D721Med (cell line): Measurements from ENCODE around the gene NFIA.

Experiments
- DNase-seq: peaks from one replicate; pipeline ENCODE4 v3.0.0; 2011; ENCODE audit warnings: low spot score; ENCODE audit not compliant: insufficient read length
- FAIRE-seq: peaks from 2 replicates; lab custom pipeline; 2011; peaks lifted over from hg19 to GRCh38; lab: Jason Lieb, UNC
- TF ChIP-seq, protein P1 (sequence below): IDR thresholded peaks from 2 replicates; pipeline ENCODE4 v1.5.1; 2012; ENCODE audit warnings: mild to moderate bottlenecking, control low read depth; ENCODE audit not compliant: insufficient read depth; ENCODE audit errors: missing control alignments

The NFIA gene

DNA sequence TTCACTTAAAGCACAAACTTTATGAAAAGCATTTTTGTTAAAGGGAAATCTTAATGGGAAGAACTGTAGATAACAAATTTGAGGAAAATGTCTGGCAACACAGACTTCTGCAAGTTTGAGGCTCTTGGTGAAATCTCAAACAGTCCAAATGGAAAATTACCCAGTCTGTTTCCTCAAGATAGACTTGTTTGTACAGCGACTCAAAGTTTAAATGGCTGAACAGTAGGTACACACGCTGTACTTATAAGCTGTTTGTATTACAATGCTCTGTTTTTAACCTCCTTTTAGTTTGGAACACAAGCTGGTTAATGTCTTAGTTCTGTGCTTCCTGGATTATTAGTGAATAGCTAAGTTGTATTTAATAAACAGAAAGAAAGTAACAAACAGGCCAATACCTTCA lies 217.1 kb downstream of the NFIA start:
- TF ChIP-seq, protein P1, sequence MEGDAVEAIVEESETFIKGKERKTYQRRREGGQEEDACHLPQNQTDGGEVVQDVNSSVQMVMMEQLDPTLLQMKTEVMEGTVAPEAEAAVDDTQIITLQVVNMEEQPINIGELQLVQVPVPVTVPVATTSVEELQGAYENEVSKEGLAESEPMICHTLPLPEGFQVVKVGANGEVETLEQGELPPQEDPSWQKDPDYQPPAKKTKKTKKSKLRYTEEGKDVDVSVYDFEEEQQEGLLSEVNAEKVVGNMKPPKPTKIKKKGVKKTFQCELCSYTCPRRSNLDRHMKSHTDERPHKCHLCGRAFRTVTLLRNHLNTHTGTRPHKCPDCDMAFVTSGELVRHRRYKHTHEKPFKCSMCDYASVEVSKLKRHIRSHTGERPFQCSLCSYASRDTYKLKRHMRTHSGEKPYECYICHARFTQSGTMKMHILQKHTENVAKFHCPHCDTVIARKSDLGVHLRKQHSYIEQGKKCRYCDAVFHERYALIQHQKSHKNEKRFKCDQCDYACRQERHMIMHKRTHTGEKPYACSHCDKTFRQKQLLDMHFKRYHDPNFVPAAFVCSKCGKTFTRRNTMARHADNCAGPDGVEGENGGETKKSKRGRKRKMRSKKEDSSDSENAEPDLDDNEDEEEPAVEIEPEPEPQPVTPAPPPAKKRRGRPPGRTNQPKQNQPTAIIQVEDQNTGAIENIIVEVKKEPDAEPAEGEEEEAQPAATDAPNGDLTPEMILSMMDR, result no peak
- no peak for FAIRE-seq
- no peak for DNase-seq

- no peak for FAIRE-seq
- DNase-seq, result no peak
- TF ChIP-seq, protein P1, result no peak
These were observed 218.5 kb downstream of the NFIA start for GRCh38 chr1:61300899-61301298.

DNA sequence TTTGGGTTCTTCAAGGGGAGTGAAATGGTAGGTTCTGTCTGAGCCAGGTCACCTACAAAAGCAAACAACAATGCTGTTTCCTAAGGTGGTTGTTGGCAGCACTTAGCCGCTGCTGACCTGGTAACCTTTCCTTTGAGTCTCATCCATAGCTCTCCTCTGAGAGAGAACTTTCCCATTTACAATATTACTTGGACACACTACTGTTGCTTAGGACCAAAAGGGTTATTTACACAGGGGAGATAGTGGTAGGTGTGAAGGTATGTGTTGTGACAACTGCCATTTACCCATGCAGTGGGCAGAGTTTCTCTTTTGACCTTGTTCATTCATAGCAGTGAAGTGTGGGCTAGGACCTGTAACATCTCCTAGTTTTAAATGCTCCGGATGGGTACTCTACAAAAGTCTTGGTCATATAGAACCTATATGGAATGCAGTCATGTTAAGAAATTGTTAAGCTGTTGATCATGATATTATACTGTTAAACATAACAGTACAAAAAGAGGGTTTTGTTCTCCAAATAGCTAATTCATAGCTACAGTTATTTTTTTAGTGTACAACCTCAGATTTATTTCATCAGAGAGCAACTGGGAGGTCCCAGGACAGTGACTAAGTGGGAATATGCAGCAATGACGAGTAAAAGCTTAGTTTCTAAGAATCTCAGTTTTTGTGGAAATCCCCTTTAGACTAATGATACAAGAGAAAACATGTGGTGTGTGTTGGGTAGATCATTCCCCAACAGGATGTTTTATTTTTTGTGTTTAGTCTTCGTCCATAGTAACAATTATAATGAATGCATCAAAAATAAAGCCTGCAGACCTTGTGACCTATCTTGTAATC lies 219.7 kb downstream of the NFIA start:
- DNase-seq (no peak), FAIRE-seq (no peak)
- TF ChIP-seq, protein P1, result no peak

GRCh38 chr1:61307422-61308142 lies 225.2 kb downstream of the NFIA start:
- DNase-seq (no peak), FAIRE-seq (no peak)
- TF ChIP-seq, protein P1, result no peak

GRCh38 chr1:61310057-61310456 lies 227.7 kb downstream of the NFIA start:
- DNase-seq (no peak), FAIRE-seq (no peak)
- TF ChIP-seq, protein P1, result no peak

GRCh38 chr1:61310538-61310937 lies 228.2 kb downstream of the NFIA start:
- FAIRE-seq (no peak), DNase-seq (no peak)
- TF ChIP-seq, protein P1, result no peak

DNA sequence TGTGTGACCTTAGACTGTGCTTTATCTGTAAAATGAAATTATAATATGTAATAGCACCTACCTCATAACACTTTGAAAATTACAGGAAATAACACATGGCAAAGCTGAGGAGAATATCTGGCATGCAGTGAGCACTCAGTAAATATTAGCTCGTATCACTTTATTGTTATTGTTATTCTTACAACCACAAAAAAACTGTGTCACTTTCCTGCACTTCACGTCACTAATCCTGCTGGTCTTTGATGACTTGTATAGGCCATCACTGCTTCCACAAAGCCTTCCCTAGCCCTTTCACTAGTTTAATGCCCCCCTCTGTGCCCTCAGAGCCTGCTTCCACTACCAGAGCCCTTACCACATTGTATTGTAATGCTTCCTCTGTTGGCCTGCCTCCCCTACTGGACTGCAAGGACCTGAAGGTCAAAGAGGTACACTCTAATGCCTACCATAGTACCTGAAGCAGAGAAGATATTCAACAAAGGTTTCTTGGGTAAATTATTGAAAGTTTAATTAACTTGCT lies 231.6 kb downstream of the NFIA start:
- TF ChIP-seq, protein P1, result no peak
- DNase-seq (no peak), FAIRE-seq (no peak)
